Stimulated activated CD4-positive, alpha-beta T cell treated with anti-CD3 and anti-CD28 coated beads, TNF-alpha, amount 100 ng/mL, for 1 hour (primary cell): ENCODE measurements around the gene CD226.
"Not testable (repeated sequence)": the region's sequence is repeated elsewhere in the genome, so short reads cannot be mapped to it uniquely, and the experiment has no call there.

ENCODE experiments used
- DNase-seq, 3 donors: peaks; one replicate each; pipeline ENCODE4 v3.0.0-alpha.2; 2020; ENCODE audit warnings: low read depth in 3 of 3, low spot score in 1 of 3

The CD226 gene

GRCh38 chr18:69876490-69876889 is 71.2 kb downstream of the CD226 start:
- no peak for DNase-seq

GRCh38 chr18:69874058-69874457 is 73.6 kb downstream of the CD226 start:
- no peak for DNase-seq

GRCh38 chr18:69872661-69873060 is 75.0 kb downstream of the CD226 start:
- DNase-seq: no peak

GRCh38 chr18:69871363-69871762 is 76.3 kb downstream of the CD226 start:
- DNase-seq: no peak

DNA sequence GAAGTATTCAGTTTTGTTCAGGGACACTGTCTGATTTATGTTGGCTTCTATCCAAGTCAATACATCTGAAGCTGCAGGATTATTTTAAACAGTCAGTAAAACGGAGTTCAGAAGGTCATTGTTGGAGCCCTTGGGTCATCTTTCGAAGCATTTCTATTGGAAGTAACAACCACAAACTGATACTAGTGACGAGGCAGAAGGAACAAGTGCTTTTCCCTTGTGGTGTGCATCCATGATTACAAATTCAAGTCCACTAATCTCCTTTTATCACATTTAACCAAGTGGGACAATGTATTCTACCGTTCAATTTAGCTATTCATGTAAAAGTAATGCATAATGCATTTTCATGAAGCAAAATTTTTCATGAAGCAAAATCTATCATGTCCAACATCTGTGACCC is 76.9 kb downstream of the CD226 start:
- no peak for DNase-seq

GRCh38 chr18:69866212-69866611 is 81.5 kb downstream of the CD226 start:
- no peak for DNase-seq

GRCh38 chr18:69865776-69866175 is 81.9 kb downstream of the CD226 start:
- DNase-seq: no peak

- not testable (repeated sequence) for DNase-seq
Measured at GRCh38 chr18:69864802-69865201, 82.9 kb downstream of the CD226 start.

DNA sequence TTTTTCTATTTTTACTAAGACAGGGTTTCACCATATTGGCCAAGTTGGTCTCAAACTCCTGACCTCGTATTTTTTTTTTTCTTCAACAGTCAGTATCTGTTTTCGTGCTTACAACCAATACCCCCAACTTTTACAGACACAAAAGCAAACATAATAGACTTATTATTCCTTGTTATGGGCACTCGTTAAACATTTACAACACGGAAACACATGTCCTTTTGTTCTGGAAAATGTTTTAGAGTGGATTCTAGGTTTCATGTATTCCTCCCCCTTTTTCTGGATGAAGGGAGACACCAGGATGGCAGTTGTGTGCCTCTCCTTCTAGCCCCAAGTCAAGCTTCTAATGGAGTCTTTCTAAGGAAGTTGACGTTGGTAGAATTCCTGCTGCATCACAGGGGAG is 88.8 kb downstream of the CD226 start:
- no peak for DNase-seq

- DNase-seq: no peak
Measured at GRCh38 chr18:69854455-69854854, 93.2 kb downstream of the CD226 start.

GRCh38 chr18:69853051-69853450 is 94.6 kb downstream of the CD226 start:
- DNase-seq: no peak

- no peak for DNase-seq
Measured at GRCh38 chr18:69845593-69846506, 101.8 kb downstream of the CD226 start.

GRCh38 chr18:69844656-69845055 is 103.0 kb downstream of the CD226 start:
- no peak for DNase-seq

DNA sequence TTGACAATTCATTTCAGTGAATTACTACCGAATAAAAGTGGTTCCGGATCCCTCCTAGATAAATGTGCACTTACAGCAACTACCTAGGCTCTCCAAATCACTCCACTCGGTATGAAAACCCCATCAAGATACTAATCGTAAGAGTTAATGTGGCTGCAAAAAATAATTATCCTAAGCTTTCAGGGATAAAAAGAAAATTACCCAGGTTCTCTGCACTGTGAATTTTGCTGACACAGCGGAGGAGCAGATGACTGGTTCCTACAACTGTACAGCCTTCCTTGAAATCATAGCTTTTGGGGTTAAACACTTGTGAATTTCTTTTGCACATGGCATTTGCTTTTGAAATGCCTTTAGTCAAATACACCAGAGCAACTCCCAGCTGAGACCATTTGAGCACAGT is 104.7 kb downstream of the CD226 start:
- DNase-seq: no peak

GRCh38 chr18:69841117-69841516 is 106.6 kb downstream of the CD226 start:
- no peak for DNase-seq

- no peak for DNase-seq
Measured at GRCh38 chr18:69840445-69840844, 107.2 kb downstream of the CD226 start.

- no peak for DNase-seq
Measured at GRCh38 chr18:69840001-69840400, 107.7 kb downstream of the CD226 start.

GRCh38 chr18:69839497-69839896 is 108.2 kb downstream of the CD226 start:
- no peak for DNase-seq

GRCh38 chr18:69838620-69839411 is 108.9 kb downstream of the CD226 start:
- no peak for DNase-seq

GRCh38 chr18:69838003-69838402 is 109.7 kb downstream of the CD226 start:
- no peak for DNase-seq

GRCh38 chr18:69834980-69835379 is 112.7 kb downstream of the CD226 start:
- not testable (repeated sequence) for DNase-seq

DNA sequence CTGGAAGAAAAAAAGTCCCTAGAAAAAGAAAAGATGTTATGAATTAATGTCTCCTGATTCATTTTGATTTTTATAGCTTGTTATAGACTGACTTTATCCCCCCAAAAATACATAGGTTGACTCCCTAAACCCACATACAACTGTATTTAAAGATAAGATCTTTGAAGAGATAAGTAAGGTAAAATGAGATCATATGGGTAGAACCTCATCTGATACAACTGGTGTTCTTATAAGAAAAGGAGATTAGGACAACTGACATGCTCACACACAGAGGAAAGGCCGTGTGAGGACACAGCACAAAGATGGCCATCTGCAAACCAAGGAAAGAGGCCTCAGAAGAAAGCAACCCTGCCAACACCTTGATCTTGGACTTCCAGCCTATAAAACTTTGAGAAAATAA is 117.5 kb downstream of the CD226 start:
- no peak for DNase-seq
